Lung (tissue), 12 donors: ENCODE measurements around the gene NDUFS3. TPM values are rescaled to one million over a fixed set of nuclear protein-coding genes. Genes with fewer than 3 reads are reported as not detected.

ENCODE experiments used
- ATAC-seq: fragments of 200-7000 bp; cut with Tn5 transposase; one replicate; pipeline ENCODE4 v1.9.1; 2020; ENCODE audit warnings: moderate number of reproducible peaks; ENCODE audit not compliant: insufficient read depth, low FRiP score
- DNase-seq, 3 donors: peaks; one replicate each; pipeline ENCODE4 v3.0.0-alpha.2; 2013 to 2017
- H3K27ac ChIP-seq, 2 donors: one replicate each; pipeline ENCODE4 v1.5.1; 2013; ENCODE audit warnings: mild to moderate bottlenecking in 2 of 2, moderate library complexity in 2 of 2, control low read depth in 1 of 2, inconsistent platforms in 1 of 2, low read depth in 1 of 2, low read length in 1 of 2
- H3K27me3 ChIP-seq, 3 donors: one replicate each; pipeline ENCODE4 v1.5.1; 2013; ENCODE audit warnings: low read length in 2 of 3; ENCODE audit not compliant: control insufficient read depth in 3 of 3, insufficient read depth in 3 of 3
- H3K36me3 ChIP-seq, 4 donors: one replicate each; pipeline ENCODE4 v1.5.1; 2013; ENCODE audit warnings: low read length in 4 of 4, mild to moderate bottlenecking in 1 of 4, moderate library complexity in 1 of 4; ENCODE audit not compliant: control insufficient read depth in 4 of 4, insufficient read depth in 4 of 4
- H3K4me1 ChIP-seq, 5 donors: one replicate each; pipeline ENCODE4 v1.5.1; 2013; ENCODE audit warnings: low read length in 5 of 5, mild to moderate bottlenecking in 2 of 5, moderate library complexity in 1 of 5; ENCODE audit not compliant: control insufficient read depth in 5 of 5, insufficient read depth in 5 of 5
- H3K4me3 ChIP-seq: one replicate; pipeline ENCODE4 v1.5.1; 2013; ENCODE audit warnings: mild to moderate bottlenecking, control low read depth, moderate library complexity
- H3K9ac ChIP-seq, 2 donors: one replicate each; pipeline ENCODE4 v1.5.1; 2013; ENCODE audit warnings: low read length in 2 of 2, control low read depth in 1 of 2; ENCODE audit not compliant: insufficient read depth in 1 of 2
- H3K9me3 ChIP-seq, 4 donors: one replicate each; pipeline ENCODE4 v1.5.1; 2013; ENCODE audit warnings: low read length in 3 of 4, mild to moderate bottlenecking in 1 of 4, moderate library complexity in 1 of 4; ENCODE audit not compliant: control insufficient read depth in 4 of 4, insufficient read depth in 3 of 4
- WGBS, 2 donors: extraction: QIAGEN DNeasy Blood & Tissue Kit; methylation state at CpG; one replicate each; pipeline ENCODE4 v1.1.7; 2013; 5-methylcytosine and 5-hydroxymethylcytosine counted together
- polyA plus RNA-seq, 2 donors: library from polyadenylated mRNA; stranded (reverse); fragments of 200-250 nt; gene quantifications; one replicate each; pipeline ENCODE4 v1.2.1, GENCODE V29; 2013
- total RNA-seq, 2 donors: library from RNA; depleted of rRNA in 1 of 2; stranded (reverse); fragments of >200 nt in 1 of 2; gene quantifications; one replicate each; pipeline ENCODE4 v1.2.1, GENCODE V29; 2014 to 2021
- TF ChIP-seq, protein P1 (sequence below): IDR thresholded peaks from 2 replicates; pipeline ENCODE4 v1.5.1; 2012; ENCODE audit warnings: mild to moderate bottlenecking; ENCODE audit errors: control extremely low read depth, extremely low read depth
- donor health status: control.
- donor health status: control.
- donor health status: Bipolar disorder and iron deficiency.
- donor health status: healthy.
- donor health status: DM: yes; HTN: yes; CAD: no.

Gene NDUFS3
- total and polyA plus RNA-seq, 4 donors = 32.2 to 168 (median 90.0) TPM

GRCh38 chr11:47611348-47611794 lies 32.5 kb downstream of the NDUFS3 start:
- no peak overlapping the region for H3K4me3 ChIP-seq
- H3K9me3 ChIP-seq = no peaks in the 10 kb centered on the region
- peaks cover 0 to 7% (median 0%) of the 10 kb centered on the region in 5 donors for H3K4me1 ChIP-seq
- no peak overlapping the region for H3K9ac ChIP-seq
- peaks cover 0 to under 1% (median 0%) of the 10 kb centered on the region in 3 donors for H3K27me3 ChIP-seq
- WGBS, 2 donors = 38 to 72% methylated on average over 6 of the region's 6 CpGs
- peaks cover 0 to 8% (median 0%) of the 10 kb centered on the region in 4 donors for H3K36me3 ChIP-seq
- no peak for ATAC-seq
- TF ChIP-seq, protein P1, sequence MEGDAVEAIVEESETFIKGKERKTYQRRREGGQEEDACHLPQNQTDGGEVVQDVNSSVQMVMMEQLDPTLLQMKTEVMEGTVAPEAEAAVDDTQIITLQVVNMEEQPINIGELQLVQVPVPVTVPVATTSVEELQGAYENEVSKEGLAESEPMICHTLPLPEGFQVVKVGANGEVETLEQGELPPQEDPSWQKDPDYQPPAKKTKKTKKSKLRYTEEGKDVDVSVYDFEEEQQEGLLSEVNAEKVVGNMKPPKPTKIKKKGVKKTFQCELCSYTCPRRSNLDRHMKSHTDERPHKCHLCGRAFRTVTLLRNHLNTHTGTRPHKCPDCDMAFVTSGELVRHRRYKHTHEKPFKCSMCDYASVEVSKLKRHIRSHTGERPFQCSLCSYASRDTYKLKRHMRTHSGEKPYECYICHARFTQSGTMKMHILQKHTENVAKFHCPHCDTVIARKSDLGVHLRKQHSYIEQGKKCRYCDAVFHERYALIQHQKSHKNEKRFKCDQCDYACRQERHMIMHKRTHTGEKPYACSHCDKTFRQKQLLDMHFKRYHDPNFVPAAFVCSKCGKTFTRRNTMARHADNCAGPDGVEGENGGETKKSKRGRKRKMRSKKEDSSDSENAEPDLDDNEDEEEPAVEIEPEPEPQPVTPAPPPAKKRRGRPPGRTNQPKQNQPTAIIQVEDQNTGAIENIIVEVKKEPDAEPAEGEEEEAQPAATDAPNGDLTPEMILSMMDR = no peak
- peak in 1 of 3 donors; percentile 6 for DNase-seq
- H3K27ac ChIP-seq = no peak overlapping the region

- no peak overlapping the region for H3K9ac ChIP-seq
- H3K36me3 ChIP-seq = peaks cover under 1 to 9% (median 5%) of the 10 kb centered on the region in 4 donors
- no peak for ATAC-seq
- no peaks in the 10 kb centered on the region for H3K27me3 ChIP-seq
- no peak overlapping the region for H3K27ac ChIP-seq
- TF ChIP-seq, protein P1 = no peak
- no peaks in the 10 kb centered on the region for H3K4me1 ChIP-seq
- no peaks in the 10 kb centered on the region for H3K9me3 ChIP-seq
- no peak for DNase-seq
- H3K4me3 ChIP-seq = no peak overlapping the region
These were observed 36.4 kb downstream of the NDUFS3 start for GRCh38 chr11:47615249-47615648.

DNA sequence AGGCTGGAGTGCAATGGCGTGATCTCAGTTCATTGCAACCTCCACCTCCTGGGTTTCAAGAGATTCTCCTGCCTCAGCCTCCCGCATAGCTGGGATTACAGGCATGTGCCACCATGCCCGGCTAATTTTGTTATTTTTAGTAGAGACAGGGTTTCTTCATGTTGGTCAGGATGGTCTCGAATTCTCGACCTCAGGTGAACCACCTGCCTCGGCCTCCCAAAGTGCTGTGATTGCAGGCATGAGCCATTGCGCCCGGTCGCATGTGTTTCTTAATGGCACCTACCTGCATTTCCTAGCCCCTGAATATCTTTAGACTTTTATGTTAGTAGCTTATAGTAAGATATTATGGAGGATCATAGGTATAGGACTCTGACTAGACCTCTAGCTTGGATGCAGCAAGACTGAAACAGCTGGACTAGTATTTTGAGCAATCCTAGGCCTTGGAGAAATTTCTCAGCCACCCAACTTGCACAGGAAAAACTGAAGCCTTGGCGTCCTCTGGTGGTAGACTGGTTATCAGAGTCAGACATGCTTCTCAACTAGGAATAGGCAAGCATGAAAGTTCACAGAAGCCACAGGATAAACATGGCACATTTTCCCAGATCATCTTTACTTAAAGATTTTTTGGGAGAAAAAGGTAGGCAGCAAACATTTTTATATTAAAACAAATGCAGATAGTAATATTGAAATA lies 38.0 kb downstream of the NDUFS3 start:
- ATAC-seq (no peak), DNase-seq (peak; percentile 63 to 84 (median 73))
- Histone ChIP-seq H3K36me3 (peaks cover 12 to 14% (median 13%) of the 10 kb centered on the region in 4 donors), H3K27ac (no peak overlapping the region), H3K4me3 (no peak overlapping the region), H3K9me3 (no peaks in the 10 kb centered on the region), H3K4me1 (no peaks in the 10 kb centered on the region), H3K9ac (no peak overlapping the region), H3K27me3 (no peaks in the 10 kb centered on the region)
- TF ChIP-seq, protein P1 = peak; percentile 46
- 85 to 89% methylated on average over 10 of the region's 10 CpGs for WGBS, 2 donors

- Histone ChIP-seq H3K9me3 (no peaks in the 10 kb centered on the region), H3K27me3 (no peaks in the 10 kb centered on the region), H3K9ac (no peak overlapping the region), H3K36me3 (peaks cover 13 to 18% (median 14%) of the 10 kb centered on the region in 4 donors), H3K4me3 (no peak overlapping the region), H3K4me1 (no peaks in the 10 kb centered on the region), H3K27ac (no peak overlapping the region)
- ATAC-seq (no peak), DNase-seq (no peak)
- 35 to 42% methylated on average over 3 of the region's 3 CpGs for WGBS, 2 donors
- TF ChIP-seq, protein P1 = no peak
These were observed 38.5 kb downstream of the NDUFS3 start for GRCh38 chr11:47617417-47617809.
